Central memory CD8-positive, alpha-beta T cell (primary cell): ENCODE measurements around the gene TPM2.
"Not testable (repeated sequence)": the region's sequence is repeated elsewhere in the genome, so short reads cannot be mapped to it uniquely, and the experiment has no call there.

Experiments used
- ATAC-seq: fragments of 150-1000 bp; cut with Tn5 transposase; replicated peaks from 2 replicates; pipeline ENCODE4 v1.10.0; 2022; ENCODE audit warnings: mild to moderate bottlenecking, moderate FRiP score, moderate number of reproducible peaks; ENCODE audit not compliant: poor library complexity, severe bottlenecking; ENCODE audit errors: extremely low read depth
- DNase-seq, 2 donors: peaks; one replicate each; pipeline ENCODE4 v3.0.0; 2021; ENCODE audit warnings: low spot score in 2 of 2
- H3K27ac Mint-ChIP-seq: one replicate; pipeline ENCODE4 v1.8.0; 2022; ENCODE audit warnings: low read depth, mild to moderate bottlenecking, moderate library complexity, mixed read lengths
- H3K27me3 Mint-ChIP-seq: one replicate; pipeline ENCODE4 v1.8.0; 2022; ENCODE audit warnings: mixed read lengths
- H3K36me3 Mint-ChIP-seq: one replicate; pipeline ENCODE4 v1.8.0; 2022; ENCODE audit warnings: mild to moderate bottlenecking, moderate library complexity, mixed read lengths; ENCODE audit not compliant: insufficient read depth
- H3K4me1 Mint-ChIP-seq: one replicate; pipeline ENCODE4 v1.8.0; 2022; ENCODE audit warnings: mixed read lengths
- H3K4me3 Mint-ChIP-seq: one replicate; pipeline ENCODE4 v1.8.0; 2022; ENCODE audit warnings: mild to moderate bottlenecking, moderate library complexity, mixed read lengths
- H3K9me3 Mint-ChIP-seq: one replicate; pipeline ENCODE4 v1.8.0; 2022; ENCODE audit warnings: mixed read lengths

TPM2 gene

GRCh38 chr9:35649431-35650340 lies 40.0 kb downstream of the TPM2 start:
- H3K4me1 Mint-ChIP-seq = peaks cover 45% of the 10 kb centered on the region
- ATAC-seq (no peak), DNase-seq (no peak)
- no peaks in the 10 kb centered on the region for H3K27me3 Mint-ChIP-seq
- peaks cover 24% of the 10 kb centered on the region for H3K36me3 Mint-ChIP-seq
- H3K4me3 Mint-ChIP-seq = peak overlapping the region; percentile 90
- no peaks in the 10 kb centered on the region for H3K9me3 Mint-ChIP-seq
- peak overlapping the region; percentile 80 for H3K27ac Mint-ChIP-seq

GRCh38 chr9:35646533-35647265 lies 43.0 kb downstream of the TPM2 start:
- Mint-ChIP-seq H3K27me3 (no peaks in the 10 kb centered on the region), H3K9me3 (no peaks in the 10 kb centered on the region), H3K4me3 (peak overlapping the region; percentile 90), H3K4me1 (peaks cover 55% of the 10 kb centered on the region), H3K36me3 (peaks cover 24% of the 10 kb centered on the region), H3K27ac (peak overlapping the region; percentile 97)
- ATAC-seq = peak; percentile 85
- peak; percentile 85 to 88 for DNase-seq

GRCh38 chr9:35646153-35646532 lies 43.6 kb downstream of the TPM2 start:
- no peak for DNase-seq
- no peaks in the 10 kb centered on the region for H3K9me3 Mint-ChIP-seq
- H3K27ac Mint-ChIP-seq = peak overlapping the region; percentile 97
- peaks cover 24% of the 10 kb centered on the region for H3K36me3 Mint-ChIP-seq
- H3K27me3 Mint-ChIP-seq = no peaks in the 10 kb centered on the region
- peak overlapping the region; percentile 90 for H3K4me3 Mint-ChIP-seq
- peaks cover 51% of the 10 kb centered on the region for H3K4me1 Mint-ChIP-seq
- no peak for ATAC-seq

GRCh38 chr9:35645736-35646135 lies 44.0 kb downstream of the TPM2 start:
- Mint-ChIP-seq H3K4me3 (peak overlapping the region; percentile 90), H3K4me1 (peaks cover 47% of the 10 kb centered on the region), H3K36me3 (peaks cover 24% of the 10 kb centered on the region), H3K27ac (peak overlapping the region; percentile 97)
- not testable (repeated sequence) for DNase-seq, H3K27me3 Mint-ChIP-seq, ATAC-seq, H3K9me3 Mint-ChIP-seq

- Mint-ChIP-seq H3K27ac (no peak overlapping the region), H3K9me3 (no peaks in the 10 kb centered on the region), H3K4me1 (peaks cover 50% of the 10 kb centered on the region), H3K36me3 (peaks cover 20% of the 10 kb centered on the region), H3K27me3 (no peaks in the 10 kb centered on the region), H3K4me3 (no peak overlapping the region)
- DNase-seq (no peak), ATAC-seq (no peak)
These were observed 46.7 kb downstream of the TPM2 start for GRCh38 chr9:35643046-35643445.

- not testable (repeated sequence) for DNase-seq, H3K36me3 Mint-ChIP-seq, H3K27me3 Mint-ChIP-seq, H3K27ac Mint-ChIP-seq, H3K4me3 Mint-ChIP-seq, ATAC-seq, H3K9me3 Mint-ChIP-seq
- H3K4me1 Mint-ChIP-seq = peaks cover 56% of the 10 kb centered on the region
These were observed 48.2 kb downstream of the TPM2 start for GRCh38 chr9:35641478-35641877.

- H3K9me3 Mint-ChIP-seq, DNase-seq, H3K27me3 Mint-ChIP-seq, H3K36me3 Mint-ChIP-seq, H3K4me3 Mint-ChIP-seq, H3K27ac Mint-ChIP-seq, ATAC-seq: not testable (repeated sequence)
- peaks cover 57% of the 10 kb centered on the region for H3K4me1 Mint-ChIP-seq
These were observed 49.3 kb downstream of the TPM2 start for GRCh38 chr9:35640431-35640830.

GRCh38 chr9:35639631-35640030 lies 50.1 kb downstream of the TPM2 start:
- Mint-ChIP-seq H3K4me3 (peak overlapping the region; percentile 38), H3K27ac (peak overlapping the region; percentile 76), H3K4me1 (peaks cover 63% of the 10 kb centered on the region), H3K36me3 (peaks cover under 1% of the 10 kb centered on the region), H3K9me3 (no peaks in the 10 kb centered on the region), H3K27me3 (no peaks in the 10 kb centered on the region)
- no peak for DNase-seq
- ATAC-seq = no peak

- not testable (repeated sequence) for H3K36me3 Mint-ChIP-seq, H3K9me3 Mint-ChIP-seq, H3K27me3 Mint-ChIP-seq, DNase-seq
- Mint-ChIP-seq H3K4me1 (peaks cover 61% of the 10 kb centered on the region), H3K27ac (peak overlapping the region; percentile 76), H3K4me3 (peak overlapping the region; percentile 38)
- peak; percentile 61 for ATAC-seq
These were observed 50.5 kb downstream of the TPM2 start for GRCh38 chr9:35639225-35639624.

- not testable (repeated sequence) for H3K27me3 Mint-ChIP-seq, H3K9me3 Mint-ChIP-seq, H3K36me3 Mint-ChIP-seq
- H3K4me3 Mint-ChIP-seq = peak overlapping the region; percentile 65
- ATAC-seq = peak; percentile 82
- DNase-seq = peak in 1 of 2 donors; percentile 37
- H3K27ac Mint-ChIP-seq = peak overlapping the region; percentile 76
- H3K4me1 Mint-ChIP-seq = peaks cover 60% of the 10 kb centered on the region
These were observed 51.0 kb downstream of the TPM2 start for GRCh38 chr9:35638751-35639150.

- not testable (repeated sequence) for H3K9me3 Mint-ChIP-seq, DNase-seq, H3K27me3 Mint-ChIP-seq, H3K36me3 Mint-ChIP-seq, ATAC-seq
- peaks cover 55% of the 10 kb centered on the region for H3K4me1 Mint-ChIP-seq
- peak overlapping the region; percentile 65 for H3K4me3 Mint-ChIP-seq
- H3K27ac Mint-ChIP-seq = peak overlapping the region; percentile 76
These were observed 52.2 kb downstream of the TPM2 start for GRCh38 chr9:35637427-35637955.

GRCh38 chr9:35636877-35637246 lies 52.9 kb downstream of the TPM2 start:
- peak overlapping the region; percentile 76 for H3K27ac Mint-ChIP-seq
- peak overlapping the region; percentile 65 for H3K4me3 Mint-ChIP-seq
- H3K36me3 Mint-ChIP-seq, H3K9me3 Mint-ChIP-seq, DNase-seq, H3K27me3 Mint-ChIP-seq, ATAC-seq: not testable (repeated sequence)
- H3K4me1 Mint-ChIP-seq = peaks cover 55% of the 10 kb centered on the region
